ENCODE results near the gene CACNA1C.
A peak's percentile ranks its signal among the peaks of the same experiment; 100 is the strongest.

CACNA1C gene

GRCh38 chr12:2168808-2169207 lies 116.0 kb downstream of the CACNA1C start:
- FAIRE-seq = peak; percentile 81
- DNase-seq (ENCODE audit: low spot score) = peak; percentile 91

- peak; percentile 35 for FAIRE-seq
Observed at GRCh38 chr12:2169489-2169888, 116.7 kb downstream of the CACNA1C start.

DNA sequence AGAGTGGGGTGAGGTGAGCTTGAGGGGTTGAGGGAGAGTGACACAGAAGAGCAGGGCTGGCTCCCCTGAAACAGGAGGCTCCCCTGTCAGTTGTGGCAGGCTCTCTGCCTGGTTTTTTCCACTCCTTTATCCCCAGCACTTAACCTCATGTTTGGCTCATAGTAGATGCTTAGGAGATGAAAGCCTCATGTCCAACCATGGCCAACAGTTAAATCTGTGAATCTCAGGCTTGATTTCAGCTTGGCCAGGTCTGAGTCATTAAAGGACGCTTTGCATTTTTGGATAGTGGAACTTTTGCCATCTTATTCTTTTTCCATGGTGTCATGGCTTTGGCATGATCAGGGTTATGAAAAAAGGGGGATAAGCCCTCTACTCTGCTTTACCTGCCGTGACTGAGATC lies 117.2 kb downstream of the CACNA1C start:
- DNase-seq (ENCODE audit: low spot score) (no peak), FAIRE-seq (no peak)

More at GRCh38 chr12:2169489-2169888, 116.7 kb downstream of the CACNA1C start:
- DNase-seq (ENCODE audit: low spot score) = no peak

DNA sequence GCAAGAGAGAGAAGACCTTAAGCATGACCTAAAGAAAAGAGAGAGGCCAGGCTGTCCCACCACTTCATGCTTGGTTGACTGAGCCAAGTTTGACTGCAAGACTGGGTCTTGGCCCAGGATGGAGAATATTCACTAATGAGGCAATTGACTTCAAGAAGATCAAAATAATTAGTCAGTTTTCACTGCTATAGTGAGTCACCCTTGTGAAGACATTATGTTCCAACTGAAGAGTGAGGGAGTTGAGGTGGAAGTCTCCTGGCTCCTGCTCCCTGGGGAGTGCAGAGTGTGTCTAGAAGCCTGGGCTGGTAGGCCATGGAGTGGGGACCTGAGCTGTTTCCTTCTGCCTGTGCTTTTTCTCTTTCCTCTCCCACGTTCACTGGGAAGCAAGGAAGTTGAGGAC lies 117.6 kb downstream of the CACNA1C start:
- DNase-seq (ENCODE audit: low spot score) = no peak

GRCh38 chr12:2171672-2172426 lies 119.1 kb downstream of the CACNA1C start:
- DNase-seq (ENCODE audit: low spot score) (no peak), FAIRE-seq (no peak)

More for the DNA sequence above, 117.6 kb downstream of the CACNA1C start:
- no peak for FAIRE-seq

- peak; percentile 35 for FAIRE-seq
- no peak for DNase-seq (ENCODE audit: low spot score)
Observed at GRCh38 chr12:2172491-2173214, 119.9 kb downstream of the CACNA1C start.

DNA sequence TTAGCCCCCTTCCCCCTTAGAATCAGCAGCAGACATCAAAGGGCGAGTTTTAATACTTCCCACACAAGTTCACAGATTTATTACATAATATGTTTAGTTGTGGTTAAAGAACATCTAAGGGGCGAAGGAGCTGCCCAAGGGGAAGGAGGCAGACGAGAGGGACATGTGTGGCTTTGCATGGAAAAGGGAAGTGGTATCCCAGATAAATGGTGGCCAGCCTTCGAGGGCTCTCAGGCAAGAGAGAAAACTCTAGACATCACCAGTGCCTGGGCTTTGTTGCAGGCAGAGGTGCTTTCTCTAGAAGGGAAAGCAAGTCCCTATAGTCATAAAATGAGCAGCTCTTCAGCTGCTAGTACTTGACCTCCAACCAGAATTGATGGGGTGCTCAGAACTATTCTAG lies 121.2 kb downstream of the CACNA1C start:
- FAIRE-seq (peak; percentile 5), DNase-seq (ENCODE audit: low spot score) (no peak)

DNA sequence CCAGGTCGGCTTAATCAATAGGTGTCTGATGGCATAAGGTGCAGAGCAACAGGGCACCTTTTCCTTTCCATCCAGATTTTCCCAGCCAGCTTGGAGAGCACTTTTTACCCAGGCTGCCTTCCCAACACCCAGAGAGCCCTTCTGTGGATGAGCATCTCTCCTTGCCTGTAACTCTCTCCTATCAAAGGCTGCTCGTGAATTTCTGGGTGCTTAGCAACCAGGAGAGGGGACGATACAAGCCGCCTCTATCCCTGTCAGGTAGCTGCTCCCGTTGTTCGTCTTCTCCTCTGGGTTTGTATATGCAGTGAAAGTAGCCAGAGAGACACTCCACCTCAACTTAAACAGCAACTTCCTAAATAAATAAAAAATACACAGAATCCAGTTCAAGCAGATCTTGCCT lies 124.2 kb downstream of the CACNA1C start:
- DNase-seq (ENCODE audit: low spot score) = no peak
- no peak for FAIRE-seq

- FAIRE-seq = no peak
- no peak for DNase-seq (ENCODE audit: low spot score)
Observed at GRCh38 chr12:2177751-2178150, 125.0 kb downstream of the CACNA1C start.

GRCh38 chr12:2179058-2179457 lies 126.3 kb downstream of the CACNA1C start:
- DNase-seq (ENCODE audit: low spot score) (no peak), FAIRE-seq (peak; percentile 58)

DNA sequence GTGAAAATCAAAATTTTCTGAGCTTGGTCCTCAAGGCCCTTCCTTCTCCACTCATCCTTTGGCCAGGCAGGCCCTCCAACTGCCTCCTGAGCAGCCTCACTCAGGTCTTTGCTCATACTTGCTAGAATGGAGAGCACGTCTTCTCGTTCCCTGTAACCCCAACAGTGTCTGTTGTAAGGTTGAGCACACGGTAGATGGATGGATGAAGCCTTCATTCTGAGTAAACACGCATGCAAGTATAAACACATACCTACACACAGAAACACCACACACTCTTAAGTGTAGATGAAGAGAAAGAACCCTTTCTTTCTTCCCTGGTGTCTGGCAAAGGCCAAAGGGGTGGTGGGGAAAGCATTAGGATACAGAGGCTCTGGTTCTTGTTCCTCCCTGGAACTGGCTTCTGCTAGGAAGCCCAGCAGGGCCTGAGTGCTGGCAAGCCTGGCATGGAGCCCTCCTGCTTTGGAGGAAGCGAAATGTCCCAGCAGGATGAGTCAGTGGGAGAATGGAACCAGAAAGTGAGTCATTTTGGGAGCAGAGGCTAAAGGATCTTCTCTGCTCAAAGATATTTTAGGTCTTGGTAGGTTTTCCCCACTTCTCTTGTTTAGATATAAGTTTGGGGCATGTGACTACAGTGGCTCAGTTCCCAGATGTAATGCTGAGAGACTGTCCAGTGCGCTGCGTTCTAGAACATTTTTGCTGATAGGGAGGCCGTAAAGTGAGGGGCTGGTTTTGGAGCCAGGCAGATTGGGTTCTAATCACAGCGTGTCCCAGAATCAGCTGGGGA lies 127.4 kb downstream of the CACNA1C start:
- DNase-seq (ENCODE audit: low spot score) (peak; percentile 94), FAIRE-seq (peak; percentile 93)

DNA sequence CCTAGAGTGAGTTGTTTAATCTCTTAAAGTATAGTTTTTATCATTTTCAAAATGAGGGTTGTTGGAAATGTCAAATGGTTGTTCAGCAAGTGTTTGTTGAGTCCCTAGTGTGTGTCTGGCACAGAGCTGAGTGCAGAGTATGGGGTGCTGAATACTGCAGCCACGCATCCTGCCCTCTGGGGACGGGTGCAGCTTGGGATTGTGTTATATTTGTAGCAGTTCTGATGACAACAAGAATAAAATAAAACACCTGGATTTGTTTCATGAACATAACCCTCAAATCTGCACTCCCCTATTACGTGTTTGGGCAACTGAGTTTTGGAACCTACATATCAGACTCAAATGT lies 127.9 kb downstream of the CACNA1C start:
- DNase-seq (ENCODE audit: low spot score) (no peak), FAIRE-seq (no peak)

- FAIRE-seq (peak; percentile 82), DNase-seq (ENCODE audit: low spot score) (peak; percentile 35)
Observed at GRCh38 chr12:2183556-2184541, 131.1 kb downstream of the CACNA1C start.

GRCh38 chr12:2185751-2186341 lies 133.1 kb downstream of the CACNA1C start:
- no peak for FAIRE-seq
- no peak for DNase-seq (ENCODE audit: low spot score)

DNA sequence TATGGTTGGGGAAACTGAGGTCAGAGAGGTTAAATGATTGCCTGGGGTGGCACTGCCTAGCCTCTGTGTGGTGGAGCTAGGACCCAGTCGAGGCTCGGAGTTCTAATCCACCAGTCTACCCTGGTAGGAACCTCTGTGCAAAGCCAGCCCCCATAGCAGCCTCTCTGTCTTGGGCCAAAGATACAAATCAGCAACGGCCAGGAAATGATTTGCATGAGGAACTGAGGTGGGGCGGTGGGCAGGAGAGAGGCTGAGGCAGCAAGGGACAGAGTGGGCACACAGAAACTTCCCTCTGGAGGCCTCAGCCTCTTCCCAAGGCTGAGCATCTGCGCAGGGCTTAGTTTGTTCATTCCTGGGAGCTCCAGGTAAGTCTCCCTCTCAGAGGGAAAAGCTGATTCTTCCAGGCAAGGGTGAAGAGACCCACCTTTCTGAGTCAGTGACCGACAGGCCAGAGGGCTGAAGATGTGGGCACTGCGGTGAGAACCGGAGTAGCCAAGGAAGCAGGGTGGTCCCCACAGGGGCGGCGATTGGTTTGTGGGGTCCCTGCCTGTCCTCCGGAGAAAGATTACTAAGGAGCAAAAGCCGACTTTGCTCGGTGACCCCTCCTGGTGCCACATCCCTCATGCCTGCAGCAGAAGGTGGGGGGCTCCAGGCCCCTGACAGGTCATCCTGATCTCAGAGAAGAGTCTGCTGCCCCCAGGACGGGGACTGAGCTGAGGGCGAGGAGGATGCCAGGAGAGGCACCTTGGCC lies 134.6 kb downstream of the CACNA1C start:
- no peak for DNase-seq (ENCODE audit: low spot score)
- FAIRE-seq = peak; percentile 67

- FAIRE-seq = peak; percentile 77
- no peak for DNase-seq (ENCODE audit: low spot score)
Observed at GRCh38 chr12:2190085-2190484, 137.3 kb downstream of the CACNA1C start.

DNA sequence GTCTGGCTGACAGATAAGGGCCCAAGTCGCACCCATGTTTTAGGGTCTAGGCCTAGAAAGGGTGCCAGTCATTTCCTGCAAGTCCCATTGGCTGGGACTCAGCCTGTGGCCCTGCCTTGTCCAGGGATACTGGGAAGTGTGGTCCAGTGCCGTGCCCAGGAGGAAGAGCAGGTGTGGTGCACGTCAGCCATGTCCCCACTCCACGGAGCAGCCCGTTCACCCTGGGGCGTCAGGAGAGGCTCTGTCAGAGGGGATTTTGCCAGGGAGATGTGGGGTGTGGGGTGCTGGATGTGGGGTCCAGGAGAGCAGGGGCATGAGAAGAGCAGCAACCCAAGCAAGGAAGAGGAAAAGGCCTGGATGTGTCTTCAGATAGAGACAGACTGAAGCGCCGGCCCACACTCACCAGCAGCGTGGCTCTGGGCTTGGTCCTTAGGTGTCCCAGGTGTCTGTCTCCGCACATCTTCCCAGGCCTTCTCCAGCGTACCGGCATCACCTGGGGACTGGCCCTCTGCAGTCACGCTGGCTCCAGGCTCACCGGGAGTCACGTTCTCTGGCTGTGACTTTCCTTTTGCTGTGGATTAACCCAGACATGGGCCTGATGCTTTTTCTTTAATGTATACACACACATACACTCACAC lies 138.2 kb downstream of the CACNA1C start:
- DNase-seq (ENCODE audit: low spot score) (no peak), FAIRE-seq (no peak)

DNA sequence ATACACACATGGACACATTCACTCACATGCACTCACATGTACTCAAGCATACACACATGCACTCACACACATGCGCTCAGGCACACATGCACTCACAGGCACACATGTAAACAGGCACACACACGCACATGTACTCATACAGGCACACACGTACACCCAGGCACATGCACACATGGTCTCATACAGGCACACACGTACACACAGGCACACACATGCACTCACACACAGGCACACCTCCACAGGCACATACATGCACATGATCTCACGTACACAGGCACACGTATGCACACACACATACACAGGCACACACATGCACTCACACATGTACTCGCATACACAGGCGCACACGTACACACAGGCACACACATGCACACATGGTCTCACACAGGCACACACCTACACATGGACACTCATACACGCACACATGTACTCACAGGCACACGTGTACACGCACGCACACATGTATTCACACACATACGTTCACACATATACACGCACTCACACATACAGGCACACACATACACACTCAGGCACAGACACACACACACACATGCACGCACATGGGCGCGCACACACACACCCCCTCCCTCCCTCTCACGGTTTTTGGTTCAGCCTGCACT lies 138.9 kb downstream of the CACNA1C start:
- DNase-seq (ENCODE audit: low spot score) (no peak), FAIRE-seq (peak; percentile 99)

DNA sequence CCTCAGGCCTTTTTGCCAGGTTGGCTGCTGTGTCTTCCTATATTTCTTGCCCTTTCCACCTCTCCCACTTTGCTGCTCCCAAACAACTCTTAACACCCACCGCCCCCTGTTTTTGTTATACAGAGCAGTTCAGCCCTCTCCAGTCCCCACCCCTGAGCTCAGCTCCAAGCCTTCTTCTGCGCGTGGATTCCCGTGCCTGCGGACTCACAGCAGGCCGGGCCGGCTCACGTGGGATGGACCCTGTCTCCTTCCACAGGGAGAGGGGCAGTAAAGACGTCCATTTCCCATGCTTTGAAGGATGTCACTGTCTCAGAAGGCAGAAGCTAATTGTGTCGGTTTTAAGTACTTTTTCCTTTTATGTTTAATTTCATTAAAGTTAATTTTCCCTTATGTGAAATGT lies 139.4 kb downstream of the CACNA1C start:
- FAIRE-seq (no peak), DNase-seq (ENCODE audit: low spot score) (no peak)
